Measurements from ENCODE around the gene APOBEC3C.
"Not testable (repeated sequence)": the region's sequence is repeated elsewhere in the genome, so short reads cannot be mapped to it uniquely, and the experiment has no call there.

APOBEC3C gene

DNA sequence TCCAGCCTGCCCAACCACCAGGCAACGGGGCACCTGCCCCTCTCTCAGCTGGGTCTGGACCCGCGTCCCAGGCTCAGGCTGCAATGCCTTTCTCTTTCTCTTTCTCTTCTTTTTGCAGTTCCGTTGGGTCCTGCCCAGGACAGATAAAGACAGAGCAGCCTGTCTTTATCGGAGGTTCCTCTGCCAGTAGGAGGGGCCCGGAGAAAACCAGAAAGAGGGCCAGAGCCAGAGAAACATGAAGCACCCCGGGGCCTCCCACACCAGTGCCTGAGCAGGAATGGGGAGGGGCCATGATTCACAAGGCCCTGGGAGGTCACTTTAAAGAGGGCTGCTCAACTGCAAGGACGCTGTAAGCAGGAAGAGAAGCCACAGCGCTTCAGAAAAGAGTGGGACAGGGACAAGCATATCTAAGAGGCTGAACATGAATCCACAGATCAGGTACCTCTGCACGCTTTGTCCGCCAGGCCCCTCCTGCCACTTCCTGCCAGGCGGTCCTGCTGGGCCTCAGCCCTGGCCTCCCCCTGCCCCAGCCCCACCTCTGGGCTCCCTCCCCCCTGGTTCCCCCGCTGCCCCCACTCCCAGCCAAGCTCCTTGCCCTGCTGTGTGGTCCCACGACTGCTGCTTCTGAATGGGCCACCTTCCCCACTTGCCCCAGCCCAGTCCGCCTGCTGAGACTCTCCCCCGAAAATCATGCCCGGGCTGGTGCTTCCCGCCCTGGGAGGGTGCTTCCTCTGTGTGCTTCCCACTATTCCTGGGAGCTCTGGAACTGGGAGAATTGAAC lies at the start of gene APOBEC3C:
Gene APOBEC3C, plus strand, starts transcription at position 316 of the 781 bp plus-strand sequence. Its CDS starts 106 bp downstream, at position 422.
- DNase-seq: peak; percentile 83 to 86

GRCh38 chr22:38964306-38964705 lies 49.8 kb upstream of the APOBEC3C start:
- DNase-seq: no peak

- no peak for DNase-seq
These were observed 49.1 kb upstream of the APOBEC3C start for GRCh38 chr22:38964989-38965388.

- DNase-seq: no peak
These were observed 48.3 kb upstream of the APOBEC3C start for GRCh38 chr22:38965614-38966379.

DNA sequence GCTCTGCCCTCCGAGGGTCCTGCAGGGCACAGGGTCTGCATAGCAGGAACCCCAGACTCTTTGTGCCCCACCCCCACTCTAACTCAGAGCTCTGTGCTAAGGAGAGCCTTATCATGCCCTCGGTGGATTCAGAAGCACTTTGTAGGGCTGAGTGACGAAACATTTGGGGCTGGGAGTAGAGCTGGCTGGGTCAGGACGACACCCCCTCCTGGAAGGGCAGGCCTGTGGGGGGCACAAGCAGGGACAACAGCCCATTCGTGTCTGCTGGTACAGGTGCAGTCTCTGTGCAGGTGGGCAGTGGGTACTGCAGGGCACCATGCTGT lies 47.7 kb upstream of the APOBEC3C start:
- DNase-seq: peak in 1 of 2 donors; percentile 38

DNA sequence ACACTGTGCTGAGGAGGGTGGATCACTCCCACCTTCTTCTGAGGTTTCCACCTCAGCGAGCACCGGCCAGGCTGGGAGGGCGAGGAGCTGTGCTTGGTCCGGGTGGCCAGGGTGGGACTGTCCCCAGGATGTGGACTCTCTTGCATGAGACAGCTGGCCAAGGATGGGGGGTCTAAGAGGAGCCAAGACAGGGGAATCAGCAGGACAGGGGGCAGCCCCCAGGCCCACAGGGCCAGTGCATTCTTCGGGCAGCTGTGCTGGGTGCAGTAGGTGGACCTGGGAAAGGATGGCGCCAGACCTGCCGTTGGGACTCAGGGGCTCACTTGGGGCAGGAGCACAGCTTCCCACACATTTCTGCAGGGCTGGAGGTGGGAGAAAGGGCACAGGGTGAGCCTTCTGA lies 47.1 kb upstream of the APOBEC3C start:
- no peak for DNase-seq

- DNase-seq: peak; percentile 39 to 86
These were observed 46.3 kb upstream of the APOBEC3C start for GRCh38 chr22:38967451-38968450.

- DNase-seq: no peak
These were observed 45.3 kb upstream of the APOBEC3C start for GRCh38 chr22:38968801-38969200.

GRCh38 chr22:38970551-38970950 lies 43.5 kb upstream of the APOBEC3C start:
- no peak for DNase-seq

GRCh38 chr22:38971202-38971601 lies 42.9 kb upstream of the APOBEC3C start:
- no peak for DNase-seq

DNA sequence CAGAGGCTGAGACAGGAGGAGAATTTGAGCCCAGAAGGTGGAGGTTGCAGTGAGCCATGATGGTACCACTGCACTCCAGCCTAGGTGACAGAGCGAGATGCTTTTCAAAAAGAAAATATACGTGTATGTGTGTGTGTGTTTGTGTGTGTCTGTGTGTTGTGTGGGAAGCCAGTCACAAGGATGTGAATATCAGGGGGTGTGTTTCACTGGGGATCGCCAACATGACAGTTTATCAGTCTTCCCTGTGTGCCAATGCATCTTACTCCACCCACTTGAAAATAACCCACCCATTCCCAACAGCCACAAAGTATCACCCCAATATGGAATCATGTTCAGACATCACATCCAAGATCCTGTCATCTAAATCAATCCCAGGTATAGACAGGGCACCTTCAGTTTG lies 42.3 kb upstream of the APOBEC3C start:
- DNase-seq: no peak

GRCh38 chr22:38972558-38972957 lies 41.5 kb upstream of the APOBEC3C start:
- no peak for DNase-seq

DNA sequence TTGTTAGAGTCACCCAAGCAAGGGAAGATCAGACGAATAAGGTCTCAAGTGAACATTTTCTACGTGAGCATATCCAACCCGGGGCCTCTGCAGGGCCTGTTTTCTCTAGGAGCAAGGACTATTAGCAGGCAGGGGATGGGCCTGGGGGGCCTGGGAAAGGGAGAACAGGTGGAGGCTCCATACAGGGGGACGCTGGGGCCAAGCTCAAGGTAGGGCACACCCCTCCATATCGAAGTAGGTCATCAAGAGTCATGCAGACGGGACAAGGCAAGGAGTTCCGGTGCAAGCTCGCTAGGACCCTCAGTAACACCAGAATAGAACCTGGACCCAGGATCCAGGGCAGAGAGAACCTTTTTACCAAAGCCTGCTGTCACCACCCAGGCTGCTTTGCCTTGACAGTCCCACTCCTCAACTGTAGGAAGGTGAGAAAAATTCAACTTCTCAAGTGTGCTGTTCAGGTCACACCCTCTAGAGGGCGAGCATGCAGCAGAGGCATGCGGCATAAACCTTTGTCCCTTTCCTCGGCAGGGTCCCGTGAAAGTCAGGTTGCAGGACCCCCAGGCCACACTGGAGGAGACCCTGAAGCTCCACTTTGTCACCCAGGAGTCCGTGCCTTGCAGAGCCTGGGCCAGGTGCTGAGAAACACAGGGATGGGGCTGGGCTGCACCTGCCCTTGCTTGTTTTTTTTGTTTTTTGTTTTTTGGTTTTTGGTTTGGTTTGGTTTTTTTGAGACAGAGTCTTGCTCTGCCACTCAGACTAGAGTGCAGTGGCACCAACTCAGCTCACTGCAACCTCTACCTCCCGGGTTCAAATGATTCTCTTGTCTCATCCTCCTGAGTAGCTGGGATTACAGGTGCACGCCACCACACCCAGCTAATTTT lies 40.5 kb upstream of the APOBEC3C start:
- peak; percentile 50 to 70 for DNase-seq

DNA sequence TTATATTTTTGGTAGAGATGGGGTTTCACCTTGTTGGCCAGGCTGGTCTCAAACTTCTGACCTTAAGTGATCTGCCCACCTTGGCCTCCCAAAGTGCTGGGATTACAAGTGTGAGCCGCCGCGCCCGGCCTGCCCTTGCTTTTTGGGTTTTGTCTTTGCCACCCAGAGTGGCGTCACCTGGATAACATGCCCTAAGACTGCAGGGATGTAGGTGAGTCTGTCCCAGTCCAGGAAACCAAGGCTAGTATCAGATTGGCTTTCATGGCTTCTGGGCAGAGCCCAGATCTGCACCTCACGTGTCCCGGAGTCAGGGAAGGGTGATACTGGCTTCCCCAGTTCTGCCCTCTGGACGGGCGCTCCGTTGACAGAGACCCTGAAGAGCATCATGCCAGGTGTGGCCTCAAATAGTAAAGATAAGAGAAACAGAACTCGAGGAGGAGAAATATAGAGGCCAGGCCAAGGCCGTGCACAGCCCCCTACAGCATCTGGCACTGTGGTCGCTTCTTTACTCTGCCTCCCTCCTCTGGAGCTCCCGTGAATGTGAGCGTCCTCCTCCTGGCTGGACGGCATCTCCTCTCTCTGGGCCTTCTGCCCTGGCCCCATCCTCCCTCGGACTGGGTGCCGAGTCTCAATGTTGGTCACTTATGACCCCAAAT lies 39.8 kb upstream of the APOBEC3C start:
- no peak for DNase-seq

DNA sequence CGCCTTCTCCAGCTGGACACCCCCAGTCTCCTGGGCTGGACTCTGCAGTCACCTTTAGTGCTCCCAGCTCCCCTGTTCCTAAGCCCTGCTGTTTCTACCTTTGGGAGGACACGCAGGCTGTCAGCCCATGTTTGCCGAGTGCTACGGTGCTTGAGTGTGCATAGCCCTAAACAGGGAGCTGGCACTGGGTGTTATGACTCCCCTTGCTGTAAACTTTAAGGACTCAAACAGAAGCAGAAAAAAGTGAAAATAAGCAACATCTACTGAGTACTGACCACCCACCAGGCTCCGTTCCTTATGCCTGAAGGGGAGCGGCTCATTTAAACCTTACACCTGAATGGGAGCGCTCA lies 39.3 kb upstream of the APOBEC3C start:
- no peak for DNase-seq

DNA sequence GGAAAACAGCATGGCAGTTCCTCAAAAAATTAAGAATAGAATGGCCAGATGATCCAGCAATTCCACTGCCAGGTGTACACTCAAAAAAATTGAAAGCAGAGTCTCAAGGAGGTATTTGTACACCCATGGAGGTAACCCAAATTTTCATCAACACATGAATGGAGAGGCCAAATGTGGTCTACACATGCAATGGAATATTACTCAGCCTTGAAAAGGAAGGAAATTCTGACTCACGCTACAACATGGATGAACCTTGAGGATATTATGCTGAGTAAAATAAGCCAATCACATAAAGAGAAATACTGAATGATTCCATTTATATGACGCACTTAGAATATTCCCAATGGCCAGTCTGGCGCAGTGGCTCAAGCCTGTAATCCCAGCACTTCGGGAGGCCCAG lies 36.8 kb upstream of the APOBEC3C start:
- DNase-seq: not testable (repeated sequence)

DNA sequence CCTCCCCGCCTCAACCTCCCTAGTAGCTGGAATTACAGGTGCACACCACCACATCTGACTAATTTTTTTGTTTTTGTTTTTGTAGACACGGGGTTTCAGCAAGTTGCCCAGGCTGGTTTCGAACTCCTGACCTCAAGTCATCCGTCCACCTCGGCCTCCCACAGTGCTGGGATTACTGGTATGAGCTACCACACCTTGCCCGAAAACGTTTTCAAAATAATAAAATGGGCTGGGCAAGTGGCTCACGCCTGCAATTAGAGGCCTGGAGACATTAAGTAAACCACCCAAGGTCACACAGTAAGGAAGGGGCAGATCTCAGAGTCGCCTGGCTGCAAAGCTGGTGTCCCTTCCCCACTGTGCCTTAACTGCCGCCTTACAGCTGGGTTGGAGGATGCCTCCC lies 33.5 kb upstream of the APOBEC3C start:
- not testable (repeated sequence) for DNase-seq

DNA sequence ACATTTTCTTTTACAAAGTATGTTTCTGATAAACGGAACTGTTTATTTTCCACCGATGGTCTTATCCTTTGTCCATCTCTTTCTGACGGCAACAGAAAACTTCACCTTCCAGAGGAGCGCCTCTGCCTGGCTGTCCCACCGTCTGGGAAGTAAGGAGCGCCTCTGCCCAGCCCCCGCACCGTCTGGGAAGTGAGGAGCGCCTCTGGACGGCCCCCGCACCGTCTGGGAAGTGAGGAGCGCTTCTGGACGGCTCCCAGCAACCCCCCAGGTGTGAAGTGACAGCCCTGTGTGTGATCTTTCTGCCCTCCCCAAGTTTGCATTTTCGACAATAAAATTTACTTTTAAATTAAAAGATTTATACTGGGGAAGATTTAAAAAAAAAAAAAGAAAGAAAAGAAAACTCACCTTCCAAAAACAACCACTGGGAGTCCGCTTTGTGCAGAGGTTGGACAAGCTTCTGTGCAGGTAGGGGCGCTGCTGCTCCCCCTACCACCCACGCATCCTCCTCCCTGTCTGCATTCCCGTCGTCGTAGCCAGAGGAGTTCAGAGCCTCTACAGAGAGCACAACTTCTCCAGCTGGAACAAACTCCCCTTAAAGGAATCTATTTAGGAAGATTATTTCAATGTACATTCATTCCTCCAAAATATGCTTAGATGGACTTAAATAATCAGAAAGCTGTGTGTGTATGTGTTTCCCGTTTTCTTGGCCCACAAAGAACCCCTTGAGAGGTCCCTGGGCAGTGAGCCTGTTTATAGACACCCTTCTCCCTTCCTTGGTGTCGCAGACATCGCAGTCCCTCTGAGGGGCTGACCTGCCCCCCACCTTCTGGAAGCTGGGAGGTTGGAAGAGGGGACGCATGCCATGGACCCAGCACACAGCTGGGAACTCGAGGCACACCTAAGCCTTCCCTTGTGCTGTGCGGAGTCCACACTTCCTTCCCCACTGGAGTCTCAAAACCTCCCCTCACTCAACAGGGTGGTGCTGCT lies 32.8 kb upstream of the APOBEC3C start:
- DNase-seq: no peak

- DNase-seq: peak; percentile 81 to 85
These were observed 31.8 kb upstream of the APOBEC3C start, which contains the start of gene APOBEC3B for GRCh38 chr22:38981992-38982927. TSS of gene APOBEC3B (plus strand) at chr22:38982347. CDS start at chr22:38982454, 107 bp downstream.
